NT2/D1 (cell line): ENCODE measurements around the gene AFDN.

ENCODE experiments used
- SUZ12 ChIP-seq: IDR thresholded peaks from 2 replicates; pipeline ENCODE4 v1.6.1; 2011; ENCODE audit not compliant: insufficient read length, insufficient read depth; ENCODE audit errors: extremely low read depth
- ZNF274 ChIP-seq: IDR thresholded peaks from 2 replicates; pipeline ENCODE4 v1.6.1; 2011; ENCODE audit warnings: mild to moderate bottlenecking, low read depth, low read length

DNA sequence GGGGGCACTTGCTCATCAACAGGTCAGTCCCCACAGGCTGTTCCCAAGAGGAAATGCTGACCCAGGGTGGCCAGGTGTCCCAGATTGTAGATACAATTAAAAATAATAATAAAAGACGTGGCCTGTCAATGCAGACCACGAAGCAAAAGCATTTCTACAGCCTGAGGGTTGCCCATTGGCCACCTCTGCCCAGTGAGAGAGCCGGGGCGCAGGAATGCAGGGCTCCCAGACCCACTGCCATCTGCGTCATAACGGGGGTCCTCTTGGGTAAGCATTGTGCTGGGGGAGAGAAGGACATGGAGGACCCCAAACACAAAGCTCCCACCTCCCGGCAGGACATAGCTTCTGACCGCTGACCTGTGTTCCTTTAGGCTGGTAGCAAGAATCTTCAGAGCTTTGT is 22.9 kb upstream of the AFDN start:
- no peak for TF ChIP-seq ZNF274
- TF ChIP-seq SUZ12 = no peak
